Stimulated activated CD4-positive, alpha-beta T cell treated with anti-CD3 and anti-CD28 coated beads, Interleukin-15, amount 100 ng/mL, for 1 hour (primary cell): ENCODE measurements around the gene KIFC3.
A peak's percentile ranks its signal among the peaks of the same experiment; 100 is the strongest.
"Not testable (repeated sequence)": the region's sequence is repeated elsewhere in the genome, so short reads cannot be mapped to it uniquely, and the experiment has no call there.

Experiments used
- DNase-seq, 2 donors: peaks; one replicate each; pipeline ENCODE4 v3.0.0-alpha.2; 2020; ENCODE audit warnings: low read depth in 1 of 2, low spot score in 1 of 2

Gene KIFC3

GRCh38 chr16:57825298-57826044 lies 23.2 kb upstream of the KIFC3 start:
- no peak for DNase-seq

- DNase-seq: no peak
Measured at GRCh38 chr16:57824888-57825287, 22.6 kb upstream of the KIFC3 start.

GRCh38 chr16:57823836-57824235 lies 21.5 kb upstream of the KIFC3 start:
- no peak for DNase-seq

DNA sequence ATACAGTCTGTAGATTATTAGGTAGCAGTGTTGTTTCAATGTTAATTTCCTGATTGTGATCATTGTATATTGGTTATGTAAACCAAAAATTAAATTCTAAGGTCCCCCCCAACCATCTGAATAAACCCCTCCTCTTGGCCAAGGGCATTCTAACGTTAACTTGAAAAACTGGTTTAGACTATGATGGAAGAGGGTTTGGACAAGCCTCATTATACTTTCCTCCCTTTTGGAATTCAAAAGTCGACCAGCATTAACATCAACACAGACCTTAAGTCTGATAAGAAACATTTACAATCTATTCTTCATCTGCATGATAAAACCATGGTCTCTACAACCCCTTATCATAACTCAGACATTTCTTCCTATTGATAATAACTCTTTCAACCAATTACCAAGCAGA lies 20.6 kb upstream of the KIFC3 start:
- no peak for DNase-seq

DNA sequence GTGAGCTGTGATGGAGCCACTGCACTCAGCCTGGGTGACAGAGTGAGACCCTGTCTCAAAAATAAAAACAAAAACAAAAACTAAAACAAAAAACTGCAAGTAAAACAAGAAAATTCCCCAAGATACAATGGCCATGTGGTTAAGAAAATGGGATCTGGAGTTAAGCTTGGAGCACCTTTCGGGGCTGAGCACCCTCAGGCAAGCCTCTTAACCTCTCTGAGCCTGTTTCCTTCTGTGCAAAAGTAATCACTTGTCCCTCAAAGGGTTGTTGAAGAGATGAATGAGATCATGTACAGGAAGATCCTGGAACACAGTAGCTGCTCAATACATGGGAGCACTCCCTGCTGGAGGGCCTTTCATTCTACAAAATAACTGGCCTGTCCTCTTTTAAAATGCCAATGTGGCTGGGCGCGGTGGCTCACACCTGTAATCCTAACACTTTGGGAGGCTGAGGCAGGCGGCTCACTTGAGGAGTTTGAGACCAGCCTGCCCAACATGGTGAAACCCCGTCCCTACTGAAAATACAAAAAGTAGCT lies 19.8 kb upstream of the KIFC3 start:
- no peak for DNase-seq

DNA sequence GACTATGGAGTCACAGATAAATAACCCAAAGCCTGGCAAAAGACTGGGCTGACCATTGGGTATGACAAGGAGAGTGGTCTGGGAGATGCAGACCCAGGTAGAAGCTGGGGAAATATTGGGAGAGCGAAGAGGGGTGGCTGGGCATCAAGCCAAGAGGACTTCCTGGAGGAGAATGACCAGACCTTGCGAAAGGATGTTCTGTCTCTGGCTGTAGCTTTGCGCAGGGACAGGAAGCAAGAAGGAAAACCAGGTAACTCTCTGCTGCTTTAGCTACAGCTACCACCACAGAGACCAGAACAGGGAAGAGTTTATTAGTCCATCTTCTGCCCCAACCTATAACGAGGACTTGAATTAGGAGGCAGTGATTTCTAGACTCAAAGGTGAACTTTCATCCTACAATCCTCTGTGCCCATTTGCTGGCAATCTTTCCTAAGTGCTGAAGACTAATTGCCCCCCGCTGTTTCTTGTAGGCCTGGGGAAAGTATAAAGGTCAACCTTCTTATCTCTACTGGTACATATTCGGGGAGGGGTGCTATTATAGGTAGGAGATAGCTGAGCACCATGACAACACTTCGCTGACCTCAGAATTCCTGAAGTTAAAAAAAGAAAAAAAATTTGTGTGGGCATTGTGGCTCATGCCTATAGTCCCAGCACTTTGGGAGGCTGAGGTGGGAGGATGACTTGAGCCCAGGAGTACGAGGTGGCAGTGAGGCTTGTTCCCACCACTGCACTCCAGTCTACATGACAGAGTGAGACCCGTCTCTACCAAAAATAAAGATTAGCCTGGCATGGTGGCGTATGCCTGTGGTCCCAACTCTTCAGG lies 19.1 kb upstream of the KIFC3 start:
- DNase-seq: no peak

DNA sequence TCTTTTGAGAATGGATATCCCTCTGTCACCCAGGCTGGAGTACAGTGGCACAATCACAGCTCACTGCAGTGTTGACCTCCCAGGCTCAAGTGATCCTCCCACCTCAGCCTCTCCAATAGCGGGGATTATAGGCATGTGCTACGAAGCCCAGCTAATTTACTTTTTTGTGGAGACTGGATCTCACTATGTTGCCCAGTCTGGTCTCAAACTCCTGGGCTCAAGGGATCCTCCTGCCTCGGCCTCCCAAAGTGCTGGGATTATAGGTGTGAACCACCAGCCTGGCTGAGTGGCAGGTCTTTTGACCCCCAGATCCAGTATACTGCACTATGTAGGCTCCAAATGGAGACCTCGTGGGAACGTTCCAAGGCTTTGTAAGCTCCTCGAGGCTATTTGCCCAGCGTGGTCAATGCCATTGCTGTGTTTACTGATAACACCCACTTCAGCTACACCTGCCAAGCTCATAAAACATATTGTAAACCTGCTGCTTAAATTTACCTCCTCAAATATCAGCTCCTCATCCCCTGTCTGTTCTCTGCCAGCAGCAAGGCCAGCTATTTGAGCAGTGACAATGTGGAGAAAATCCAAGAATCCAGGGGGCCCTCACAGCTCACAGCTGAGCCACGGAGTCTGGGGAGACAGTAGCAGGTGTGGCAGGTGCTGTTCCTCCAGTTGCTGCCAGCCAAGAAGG lies 16.2 kb upstream of the KIFC3 start:
- DNase-seq: no peak

- DNase-seq: no peak
Measured at GRCh38 chr16:57817680-57818079, 15.4 kb upstream of the KIFC3 start.

DNA sequence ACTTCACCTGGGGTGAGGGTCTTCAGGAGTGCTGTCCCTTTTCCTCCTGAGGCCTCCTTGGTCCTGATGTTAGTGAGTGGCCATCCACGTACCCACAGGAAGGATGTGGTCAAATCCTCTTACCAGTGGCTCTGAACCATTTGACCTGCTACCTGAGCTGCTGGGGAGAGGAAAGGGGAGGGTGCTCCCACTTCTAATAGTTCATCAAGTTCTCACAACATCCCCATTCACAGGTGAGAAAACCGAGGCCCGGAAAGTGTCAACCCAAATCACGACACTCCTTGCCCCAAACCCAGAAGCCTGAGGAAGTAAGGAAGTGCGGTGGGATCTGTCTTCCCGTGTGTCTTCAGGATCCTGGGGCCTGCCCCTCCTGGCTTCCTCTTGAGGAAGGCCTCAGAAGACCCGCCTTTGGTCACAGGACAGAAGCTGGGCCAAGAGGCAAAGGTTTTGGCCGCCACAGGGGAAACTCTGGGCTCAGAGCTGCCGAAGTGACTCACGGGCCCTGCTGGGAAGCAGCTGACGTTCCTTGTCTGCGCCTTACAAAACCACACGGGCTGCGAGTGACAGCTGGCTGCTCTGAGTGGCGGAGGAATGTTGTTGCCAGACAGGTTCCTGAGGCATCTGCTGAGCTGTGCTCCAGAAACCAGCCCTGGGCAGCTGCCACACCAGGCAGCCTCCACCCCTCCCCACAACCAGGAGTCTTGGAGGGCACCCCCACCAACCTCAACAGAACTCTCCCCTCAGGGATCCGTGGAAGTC lies 13.9 kb upstream of the KIFC3 start:
- DNase-seq: peak in 1 of 2 donors; percentile 26

- no peak for DNase-seq
Measured at GRCh38 chr16:57814896-57815295, 12.6 kb upstream of the KIFC3 start.

DNA sequence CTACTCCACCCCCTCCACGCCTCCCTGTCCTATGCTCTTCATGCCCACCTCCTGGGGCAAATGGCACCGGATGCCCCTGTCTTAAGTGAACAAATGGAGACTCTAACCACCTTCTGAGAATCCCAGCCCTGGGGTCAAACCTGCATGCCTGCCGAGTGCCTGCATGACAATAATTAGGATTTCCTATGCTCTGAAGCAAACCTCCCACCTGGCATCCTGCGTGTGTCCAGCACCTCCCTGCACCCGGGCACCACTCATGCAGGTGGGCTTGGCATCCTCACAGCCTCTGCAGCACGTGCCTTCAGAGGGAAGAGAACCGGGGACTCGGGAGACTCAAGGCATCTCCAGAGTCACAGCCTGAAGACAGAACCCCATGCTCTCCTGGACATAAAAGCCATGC lies 11.2 kb upstream of the KIFC3 start:
- no peak for DNase-seq

- DNase-seq: not testable (repeated sequence)
Measured at GRCh38 chr16:57811340-57811739, 9.0 kb upstream of the KIFC3 start.

- DNase-seq: peak; percentile 48 to 53
Measured at GRCh38 chr16:57810197-57811031, 8.1 kb upstream of the KIFC3 start.

DNA sequence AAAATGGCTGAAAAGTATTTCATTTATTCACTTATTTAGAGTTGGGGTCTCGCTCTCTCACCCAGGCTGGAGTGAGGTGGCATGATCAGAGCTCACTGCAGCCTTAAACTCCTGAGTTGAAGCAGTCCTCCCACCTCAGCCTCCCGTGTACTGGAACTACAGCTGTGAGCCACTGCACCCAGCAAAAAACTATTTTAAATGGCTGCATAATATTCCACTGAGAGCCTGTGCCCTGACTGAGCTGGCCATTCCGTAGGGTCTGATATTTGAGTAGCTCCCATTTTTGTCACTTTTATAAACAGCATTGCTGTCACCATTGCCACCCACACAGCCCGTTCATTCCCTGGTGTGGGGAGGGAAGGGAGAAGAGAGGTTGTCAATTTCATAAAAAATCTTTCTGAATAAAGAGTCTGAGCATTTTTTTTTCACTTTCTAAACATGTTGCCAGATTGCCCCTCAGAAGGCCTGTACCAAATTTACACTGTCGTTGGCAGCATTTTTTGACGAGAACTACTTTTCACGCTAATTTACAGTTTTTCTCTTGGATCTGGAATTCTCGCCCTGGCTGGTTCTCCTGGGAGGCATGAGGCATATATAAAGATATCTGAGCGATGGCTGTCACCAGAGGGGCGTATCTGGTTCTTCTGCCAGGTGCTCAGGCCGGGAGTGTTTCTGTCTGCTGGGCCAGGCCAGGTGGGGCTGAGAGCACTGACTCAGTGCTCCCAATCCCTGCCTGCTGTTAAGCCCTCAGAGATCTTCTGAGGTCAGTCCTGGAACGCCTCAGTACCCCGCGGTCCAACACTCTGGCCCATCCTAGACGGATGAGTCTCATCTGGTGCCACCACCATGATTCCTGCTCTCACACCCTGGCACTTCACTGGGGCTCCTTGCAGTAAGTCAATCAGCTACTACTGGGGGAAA lies 7.2 kb upstream of the KIFC3 start:
- no peak for DNase-seq

- DNase-seq: no peak
Measured at GRCh38 chr16:57808589-57809228, 6.4 kb upstream of the KIFC3 start.

DNA sequence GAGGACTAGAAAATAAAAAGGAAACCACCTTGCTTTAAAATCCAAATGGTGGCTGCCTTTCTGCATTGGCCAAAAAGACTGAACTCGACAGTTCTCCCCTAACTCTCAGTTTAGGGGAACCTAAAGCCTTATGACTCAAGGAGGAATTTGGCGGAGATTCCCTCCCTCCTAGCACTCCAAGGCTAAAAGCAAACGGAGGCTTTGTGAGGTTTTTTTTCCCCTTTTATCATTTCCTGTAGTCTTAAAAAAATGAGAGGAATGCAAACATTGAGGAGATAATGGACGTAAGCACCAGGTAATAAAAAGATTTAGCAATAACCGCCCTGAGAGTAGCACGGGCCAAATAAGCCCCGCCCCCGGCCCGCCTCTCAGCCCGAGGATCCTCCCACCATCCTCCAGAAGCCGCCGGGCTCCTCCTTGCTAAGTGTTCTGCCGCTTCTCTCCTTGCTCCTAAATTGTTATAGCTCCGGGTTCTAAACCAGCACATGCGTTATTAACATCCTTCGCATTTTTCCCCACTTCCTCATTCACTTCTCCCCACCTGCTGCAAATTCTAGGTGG lies 5.8 kb upstream of the KIFC3 start:
- DNase-seq: peak in 1 of 2 donors; percentile 44

- DNase-seq: no peak
Measured at GRCh38 chr16:57807252-57807967, 5.1 kb upstream of the KIFC3 start.

DNA sequence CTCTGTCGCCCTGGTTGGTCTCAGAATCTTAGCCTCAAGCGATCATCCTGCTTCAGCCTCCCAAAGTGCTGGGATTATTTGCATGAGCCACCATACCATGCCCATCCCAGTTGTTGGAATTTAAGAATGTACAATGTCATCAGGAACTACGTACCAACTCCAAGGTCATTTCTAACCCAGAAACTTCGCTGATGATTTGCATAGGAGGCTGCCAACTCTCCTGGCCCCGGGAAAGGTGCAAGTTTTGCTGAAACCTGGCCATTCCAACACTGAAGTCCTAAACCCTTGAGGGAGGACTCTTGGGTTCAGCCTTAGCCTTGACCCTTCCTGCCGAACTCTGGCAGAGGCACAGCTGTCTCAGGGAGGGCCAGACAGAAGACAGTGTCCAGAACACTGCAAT lies 2.9 kb upstream of the KIFC3 start:
- DNase-seq: no peak
